GM19238 (cell line): ENCODE results near the gene TCF4.

Experiments used
- DNase-seq: peaks from one replicate; pipeline ENCODE4 v3.0.0; 2011; ENCODE audit warnings: low spot score; ENCODE audit not compliant: insufficient read length

The TCF4 gene

DNA sequence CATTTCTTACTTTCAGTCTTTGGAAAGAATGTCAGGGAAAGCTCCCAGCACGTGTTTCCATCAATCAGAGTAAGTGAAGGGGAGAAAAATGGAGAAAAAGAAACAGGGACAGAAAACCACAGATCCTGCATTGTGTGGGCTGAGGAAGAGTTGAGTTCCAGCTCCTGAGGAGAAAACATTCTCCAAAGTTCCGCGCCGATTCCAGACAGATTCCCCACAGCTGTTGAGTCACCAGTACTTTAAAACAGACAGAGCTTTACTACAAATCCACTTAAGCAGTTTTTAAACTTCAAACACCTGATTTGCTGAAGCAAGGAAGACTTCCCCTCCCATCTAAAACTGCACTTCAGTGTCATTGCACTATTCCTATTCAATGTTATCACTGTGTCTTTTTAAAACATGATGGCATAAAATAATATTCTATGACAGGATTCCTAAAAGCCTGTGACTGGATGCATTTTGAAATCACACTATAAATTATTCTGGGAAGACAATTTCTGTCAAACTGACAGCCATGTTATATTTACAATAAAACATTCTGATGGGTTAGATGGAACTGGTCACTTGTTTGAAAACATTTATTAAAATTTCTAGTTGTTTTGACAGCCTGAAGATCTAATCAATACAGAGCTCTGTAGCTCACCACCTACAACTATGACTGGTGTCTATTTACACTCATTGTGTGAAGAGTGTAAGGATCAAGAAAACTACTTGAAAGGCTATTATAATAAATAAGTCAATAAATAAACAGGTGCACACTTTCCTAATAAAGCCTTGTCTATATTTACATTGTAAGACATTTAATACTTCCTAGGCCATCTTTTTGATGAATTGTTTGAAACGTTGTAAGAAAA is 40.9 kb downstream of the TCF4 start:
- DNase-seq: no peak

DNA sequence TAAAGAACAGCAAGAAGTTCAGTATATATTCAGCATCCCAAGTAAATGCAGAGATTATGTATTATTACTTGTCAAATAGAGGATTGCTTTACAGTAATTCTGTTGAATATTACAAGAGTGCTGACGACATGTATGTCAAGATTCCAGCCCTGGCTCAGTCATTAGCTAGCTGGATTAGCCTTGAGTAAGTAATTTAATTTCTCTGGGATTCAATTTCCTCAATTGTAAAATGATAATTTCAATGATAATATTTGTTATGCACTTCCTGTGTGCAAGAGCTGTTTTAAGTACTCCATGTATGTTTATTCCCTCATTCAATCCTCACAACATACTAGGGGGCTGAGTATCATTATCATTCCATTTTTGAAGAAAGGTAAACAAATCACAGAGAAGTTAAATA is 44.0 kb downstream of the TCF4 start:
- DNase-seq: no peak

DNA sequence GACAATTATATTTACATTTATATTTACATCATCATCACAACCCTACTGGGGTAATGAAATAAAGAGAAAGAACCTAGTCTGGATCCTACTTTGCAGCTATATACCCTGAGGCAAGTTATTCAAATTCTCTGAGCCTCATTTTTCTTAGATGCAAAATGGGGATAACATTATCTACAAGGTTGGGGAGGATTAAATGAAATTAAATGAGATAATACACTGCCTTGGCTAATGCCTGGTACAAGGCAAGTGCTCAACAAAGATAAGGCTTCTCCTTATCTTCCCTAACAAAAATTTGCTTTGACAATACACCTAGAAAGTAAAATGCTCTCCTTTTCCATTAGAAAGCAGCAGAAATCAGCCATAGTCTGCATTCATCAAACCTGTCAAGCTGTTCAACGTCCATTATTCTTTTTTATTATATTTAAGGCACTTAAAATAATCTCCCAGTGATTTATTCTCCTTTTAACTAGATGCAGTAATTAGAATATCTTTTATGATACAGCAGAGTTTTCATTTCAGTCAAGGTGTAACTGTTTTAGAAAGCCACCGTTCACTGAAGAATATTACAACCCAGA is 44.8 kb downstream of the TCF4 start:
- no peak for DNase-seq

DNA sequence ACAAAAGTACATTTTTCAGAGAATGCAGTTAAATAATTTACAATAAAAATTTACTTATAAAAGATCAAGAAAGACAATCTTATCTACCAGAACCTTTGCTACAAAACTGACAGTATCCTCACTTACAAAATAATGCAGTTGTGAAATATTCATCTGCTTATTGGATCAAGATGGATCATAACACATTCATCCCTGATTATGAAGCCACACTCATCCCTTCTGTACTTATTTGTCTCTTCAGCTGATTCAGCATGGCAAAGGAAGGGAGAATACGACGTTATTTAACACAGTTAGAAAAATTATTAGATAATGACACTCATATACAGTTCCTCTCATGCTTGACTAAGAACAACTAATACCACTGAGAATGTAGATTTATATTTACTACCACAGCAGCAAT is 46.4 kb downstream of the TCF4 start:
- DNase-seq: no peak

DNA sequence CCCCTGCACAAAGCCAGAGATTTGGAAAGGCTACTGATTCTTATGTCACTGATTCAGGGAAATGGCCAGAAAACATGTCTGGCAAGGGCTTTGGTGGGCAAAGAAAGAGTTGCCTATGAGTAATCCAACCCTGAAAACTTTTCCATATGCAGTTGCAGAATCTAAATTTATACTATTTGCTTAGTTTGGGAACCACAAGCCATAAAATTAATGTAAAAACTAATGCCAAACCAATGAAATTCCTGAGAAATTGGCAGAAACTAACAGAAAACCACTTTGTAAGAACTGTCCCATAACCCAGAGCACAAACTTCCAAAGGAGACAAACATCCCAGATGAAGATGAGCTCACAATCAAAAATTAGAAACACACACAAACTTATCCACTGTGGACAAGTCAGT is 48.8 kb downstream of the TCF4 start:
- no peak for DNase-seq

DNA sequence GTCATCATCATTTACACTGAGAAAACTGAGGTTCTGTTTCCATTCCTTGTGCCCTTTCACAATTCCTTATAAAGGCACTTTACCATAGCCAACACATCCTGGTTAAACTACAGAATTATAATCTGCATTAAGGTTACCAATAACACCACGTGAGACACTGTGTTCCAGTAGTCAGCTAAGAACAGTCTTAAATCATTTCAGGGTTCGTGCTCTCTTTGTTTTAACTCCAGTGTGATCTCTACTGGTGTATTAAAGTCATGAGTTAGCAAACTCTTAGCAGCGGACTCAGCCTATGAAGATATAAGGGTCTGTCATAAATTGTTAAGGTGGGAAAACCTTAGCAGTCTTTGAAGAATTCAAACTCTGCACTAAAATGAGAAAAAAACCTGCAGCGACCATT is 53.0 kb downstream of the TCF4 start:
- DNase-seq: no peak

DNA sequence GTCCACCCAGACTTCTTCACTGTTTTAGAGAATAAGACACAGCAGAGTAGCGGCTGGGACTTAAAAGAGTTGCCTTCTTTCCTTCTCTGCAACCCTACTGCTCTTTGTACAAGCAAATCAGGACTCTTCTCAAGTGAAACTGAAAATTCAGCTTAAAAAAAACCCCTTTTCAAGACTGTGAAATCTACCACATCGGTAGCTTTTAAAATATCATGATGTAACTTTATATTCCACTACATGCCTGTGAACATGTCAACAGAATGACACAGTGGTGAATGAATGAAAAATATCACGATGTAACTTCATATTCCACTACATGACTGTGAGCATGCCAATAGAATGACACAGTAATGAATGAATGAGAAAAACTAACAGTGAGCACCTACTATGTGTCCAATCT is 53.4 kb downstream of the TCF4 start:
- DNase-seq: no peak

DNA sequence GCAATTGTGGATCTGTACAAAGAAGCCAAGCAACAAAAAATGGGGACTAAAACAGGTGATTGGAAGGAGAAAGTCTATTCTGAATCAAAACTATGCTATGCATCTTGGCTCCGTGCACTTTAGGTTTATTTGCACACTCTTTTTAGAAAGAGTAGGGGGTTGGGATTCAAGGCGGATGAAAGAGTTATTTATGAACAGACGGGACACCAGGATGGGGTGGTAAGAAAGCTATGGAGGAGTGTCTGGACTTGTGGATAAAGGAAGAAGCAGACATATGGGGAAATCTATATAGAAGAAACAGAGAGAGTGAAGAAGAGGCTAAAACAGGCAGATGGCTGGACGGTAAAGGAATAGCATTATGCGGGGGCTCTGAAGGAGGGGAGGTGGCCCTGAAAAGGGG is 57.8 kb downstream of the TCF4 start:
- DNase-seq: no peak

DNA sequence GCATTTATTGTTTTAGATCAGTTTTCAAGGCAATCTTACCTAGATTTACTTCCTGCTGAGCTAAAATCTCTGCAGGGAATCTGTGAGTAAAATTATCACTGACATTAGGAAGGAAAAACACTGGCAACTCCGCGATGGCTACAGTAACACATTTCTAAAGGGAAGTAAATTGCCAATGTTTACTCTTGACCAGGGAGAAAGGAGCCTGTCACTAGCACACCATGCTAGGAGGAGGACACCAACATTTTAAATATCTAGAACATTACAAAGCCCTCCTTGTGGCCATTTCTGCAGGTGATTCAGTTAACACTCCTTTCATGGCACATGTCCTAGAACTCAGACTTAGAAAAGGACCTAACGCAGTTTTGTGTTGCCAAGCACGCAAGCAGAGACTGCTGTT is 58.4 kb downstream of the TCF4 start:
- DNase-seq: no peak

DNA sequence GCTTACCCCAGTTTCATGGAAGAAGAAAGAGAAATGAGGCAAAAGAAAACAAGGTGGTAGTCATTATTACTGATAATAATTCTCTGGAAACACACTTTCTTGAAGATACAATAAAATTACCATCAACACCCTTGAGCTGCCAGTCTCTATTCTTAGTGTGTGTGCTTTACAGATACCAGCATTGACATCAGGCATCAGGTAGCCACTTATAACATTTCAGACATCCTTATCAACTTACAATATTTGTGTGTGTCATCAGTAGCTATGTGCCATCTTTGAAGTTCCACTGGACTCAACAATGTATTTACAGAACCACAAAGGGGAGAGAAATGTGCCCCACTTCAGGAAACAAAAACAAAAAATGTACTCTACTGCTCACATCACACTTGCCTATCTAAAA is 62.1 kb downstream of the TCF4 start:
- DNase-seq: no peak

DNA sequence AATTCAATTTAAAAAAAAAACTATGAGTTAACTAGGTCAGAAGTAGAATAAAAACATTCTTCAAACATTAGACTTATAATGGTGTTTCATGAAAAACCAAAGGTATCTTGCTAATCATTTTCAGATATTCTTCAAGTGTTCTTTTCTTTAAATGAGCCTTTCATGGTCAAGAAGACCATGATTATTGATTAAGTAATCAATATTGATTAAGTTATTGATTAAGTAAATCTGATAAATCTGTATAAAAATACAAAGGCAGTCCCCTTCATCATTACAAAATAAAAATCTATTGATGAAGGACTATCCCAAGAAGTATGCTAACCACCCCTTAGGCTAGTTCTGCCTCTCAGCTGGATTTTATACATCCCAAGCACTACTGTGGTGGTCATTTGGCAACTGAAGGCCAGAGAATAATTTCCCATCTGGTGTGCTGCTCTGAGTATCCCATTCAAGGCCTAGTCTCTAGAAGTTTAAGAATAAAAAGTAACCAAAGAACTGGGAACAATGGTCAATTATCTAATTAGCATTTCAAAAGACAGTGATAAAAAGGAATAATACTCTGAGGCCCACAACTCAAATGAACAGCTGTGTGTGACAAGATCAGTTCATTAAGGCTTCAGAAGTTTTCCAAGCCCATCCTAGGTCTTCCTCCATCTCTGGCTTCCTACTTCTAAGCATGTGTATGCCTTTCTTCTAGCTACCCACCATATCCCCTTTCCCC is 63.5 kb downstream of the TCF4 start:
- DNase-seq: no peak

DNA sequence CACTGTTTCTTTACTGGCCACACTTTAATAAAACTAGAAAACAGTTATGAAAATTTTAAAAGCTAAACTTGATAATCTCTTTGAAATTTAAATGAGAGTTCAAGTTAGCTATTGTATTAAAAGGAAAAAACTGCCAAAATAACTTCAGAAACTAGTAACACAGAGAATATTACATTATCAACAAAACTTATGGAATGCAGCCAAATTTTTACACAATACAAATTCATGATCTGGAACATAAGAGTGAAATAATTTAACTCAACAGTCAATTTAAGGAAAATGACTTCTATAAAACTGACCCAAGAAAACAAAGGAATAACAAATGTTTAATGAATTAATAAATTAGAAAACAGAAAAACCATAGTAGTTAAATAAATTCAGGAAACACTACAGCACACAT is 65.0 kb downstream of the TCF4 start:
- DNase-seq: no peak

DNA sequence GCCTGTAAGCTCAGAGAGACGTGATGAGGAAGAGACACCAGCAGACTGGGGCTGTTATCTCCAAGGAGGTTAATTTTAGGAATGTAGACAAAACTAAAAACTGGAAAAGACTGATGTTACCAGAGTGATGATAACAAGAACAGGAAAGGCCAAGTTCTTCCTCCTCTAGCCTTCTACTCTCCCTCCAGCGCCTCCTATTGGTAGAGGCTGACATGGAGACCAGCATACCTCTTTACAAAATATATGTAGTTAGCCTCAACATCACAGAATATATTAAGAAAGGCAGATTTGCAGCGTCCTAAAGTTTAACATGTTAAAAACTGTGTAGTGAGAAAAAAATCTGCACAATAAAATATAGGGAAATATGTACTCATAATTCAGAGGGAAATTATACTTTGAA is 66.0 kb downstream of the TCF4 start:
- no peak for DNase-seq

DNA sequence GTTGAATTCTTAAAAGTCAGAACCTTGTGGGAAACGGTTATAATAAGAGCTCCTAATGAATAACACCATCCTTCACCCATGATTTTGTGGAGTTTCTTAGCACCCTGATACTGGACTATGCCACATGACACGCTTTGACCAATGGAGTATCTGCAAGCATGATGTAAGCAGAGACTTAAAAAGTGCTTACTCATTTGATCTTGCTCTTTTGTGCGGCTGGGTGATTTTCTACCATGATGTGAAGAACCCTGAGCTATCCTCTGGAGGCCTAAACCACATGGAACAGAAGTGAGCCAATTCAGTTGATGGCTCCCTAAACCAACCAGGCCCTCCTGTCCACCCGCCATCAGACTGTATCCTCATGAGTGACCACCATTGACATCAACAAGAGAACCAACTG is 70.9 kb downstream of the TCF4 start:
- no peak for DNase-seq

DNA sequence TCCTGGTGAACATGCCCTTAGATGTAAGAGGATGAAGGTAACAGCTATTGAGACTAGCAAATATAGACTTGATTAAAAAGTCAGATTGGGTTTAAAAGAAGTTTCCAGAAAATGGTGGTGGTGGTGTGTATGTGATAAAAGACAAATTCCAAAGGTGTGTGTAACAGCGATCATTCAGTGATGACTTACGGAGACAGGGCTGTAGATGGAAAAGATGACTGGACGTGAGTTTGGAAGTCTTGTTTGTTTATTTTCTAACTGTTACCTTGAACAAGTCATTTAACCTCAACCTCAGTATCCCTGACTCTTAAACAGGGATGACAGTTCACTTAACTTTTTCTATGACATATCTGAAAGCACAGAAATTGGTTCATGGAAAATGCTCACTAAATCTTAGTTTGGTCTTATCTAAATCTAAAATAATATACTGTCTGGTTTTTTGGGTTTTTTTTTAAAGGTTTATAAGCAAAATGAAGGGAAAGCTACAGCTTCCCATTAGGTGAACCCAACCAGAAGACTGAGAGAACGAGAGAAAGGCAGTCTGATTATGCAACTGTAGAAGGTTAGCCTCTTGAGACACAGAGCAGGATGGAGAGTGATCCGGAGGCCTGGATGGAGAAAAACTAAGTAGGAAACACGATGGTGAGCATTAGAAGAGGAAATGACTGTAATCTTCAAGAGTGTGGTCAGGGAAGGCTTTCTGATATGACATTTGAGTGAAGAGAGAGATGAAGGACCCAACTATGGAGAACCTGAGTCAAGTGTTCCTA is 71.9 kb downstream of the TCF4 start:
- DNase-seq: no peak

DNA sequence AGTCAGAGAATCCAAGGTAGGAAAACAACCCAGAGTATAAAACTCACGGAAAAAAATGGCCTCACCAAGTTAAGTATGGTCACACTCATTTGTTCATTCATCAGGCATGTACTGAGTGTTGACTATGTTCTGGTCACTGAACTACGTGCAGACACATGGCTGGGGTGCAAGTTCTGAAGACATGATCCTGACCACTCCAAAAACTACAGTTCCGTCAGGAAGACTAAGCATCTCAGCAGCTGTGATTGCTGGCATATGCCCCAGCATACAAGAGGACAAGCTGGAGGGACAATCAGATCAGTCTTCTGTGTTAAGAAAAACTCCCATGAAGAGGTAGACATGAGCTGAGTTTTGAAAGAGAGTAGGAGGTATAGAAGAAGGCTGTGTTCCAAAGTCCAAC is 72.8 kb downstream of the TCF4 start:
- DNase-seq: no peak

DNA sequence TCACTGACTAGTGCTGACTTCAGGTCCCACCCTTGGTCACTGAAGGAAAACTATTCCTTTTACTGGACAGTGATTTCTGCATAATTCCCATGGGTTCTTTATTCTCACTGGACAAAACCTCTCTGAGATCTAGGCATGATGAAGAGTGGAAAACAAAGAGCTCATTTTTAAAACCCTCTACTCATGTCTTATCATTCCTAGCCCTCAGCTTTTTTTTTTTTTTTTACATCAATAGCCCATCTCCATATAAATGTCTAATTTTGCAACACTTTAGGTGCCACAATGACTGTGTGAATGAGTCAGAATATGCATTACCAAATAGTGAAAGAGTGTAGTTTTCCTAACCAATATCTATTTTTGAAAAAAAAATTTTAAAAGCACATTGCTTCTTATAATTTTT is 74.8 kb downstream of the TCF4 start:
- DNase-seq: no peak

DNA sequence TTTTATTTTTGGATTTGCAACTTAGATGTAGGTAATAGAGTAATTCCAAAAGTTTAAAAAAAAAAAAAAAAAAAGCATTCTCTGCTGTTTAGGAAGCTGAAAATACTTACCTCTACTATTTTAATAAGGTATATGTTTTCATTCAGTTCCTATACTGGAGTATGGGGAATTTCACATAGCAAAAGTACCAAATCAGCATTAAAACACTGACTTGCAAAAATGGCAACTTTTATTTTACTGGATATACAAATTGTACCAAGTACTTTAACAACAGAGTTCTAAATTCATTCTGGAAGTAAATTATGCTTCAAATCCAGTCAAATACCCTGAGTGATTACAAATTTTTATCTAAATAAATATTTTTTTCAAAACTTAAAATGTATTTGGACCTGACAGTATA is 76.7 kb downstream of the TCF4 start:
- DNase-seq: no peak

DNA sequence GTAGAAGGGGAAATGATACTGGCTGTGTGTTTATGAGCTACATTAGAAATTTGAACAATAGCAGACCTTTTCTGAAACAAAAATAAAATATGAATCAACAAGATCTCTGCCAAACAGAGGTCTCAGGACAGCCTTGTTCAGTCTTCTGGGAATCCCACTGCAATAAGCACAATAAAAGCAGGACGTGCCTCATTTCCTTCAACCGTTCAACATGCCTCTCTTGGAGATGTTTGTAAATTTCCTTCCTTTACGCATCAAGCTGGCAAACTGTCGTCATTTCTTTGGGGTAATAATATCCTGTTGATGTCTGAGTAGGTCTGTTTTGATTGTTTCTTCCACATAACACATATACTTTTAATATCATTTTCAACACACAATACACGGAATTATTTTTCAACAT is 77.2 kb downstream of the TCF4 start:
- DNase-seq: no peak

DNA sequence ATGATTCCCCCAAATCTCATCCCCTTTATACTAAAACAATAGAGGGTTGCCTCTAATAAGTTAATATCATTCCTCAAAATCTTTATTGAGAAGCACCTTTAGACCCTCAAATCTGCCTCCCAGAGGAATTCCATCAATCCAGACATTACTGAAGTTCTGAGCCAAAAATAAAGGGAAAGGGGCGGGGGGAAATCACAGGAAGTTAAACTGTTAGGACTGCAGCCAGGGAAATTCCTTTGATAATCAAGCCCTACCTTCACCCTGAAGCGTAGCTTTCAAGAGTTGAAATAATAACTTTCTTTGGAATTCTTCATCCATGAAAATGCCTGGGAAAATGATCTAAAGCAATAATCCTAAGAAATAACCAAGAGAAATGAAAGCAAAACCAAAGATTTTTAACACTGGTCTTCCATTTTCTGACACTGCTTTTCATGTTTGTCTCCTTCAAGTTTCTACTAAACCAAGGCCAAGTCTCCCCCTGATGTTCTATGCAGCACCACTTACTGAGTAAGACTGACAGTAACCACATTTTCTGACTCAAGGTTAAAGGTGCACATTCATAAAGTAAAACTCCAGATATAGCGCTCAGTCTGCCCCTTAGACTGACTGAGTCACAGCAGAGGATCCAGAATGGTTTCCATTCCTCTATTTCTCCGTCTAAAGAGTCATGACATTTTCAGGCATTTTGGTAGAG is 78.2 kb downstream of the TCF4 start:
- DNase-seq: peak; percentile 16

DNA sequence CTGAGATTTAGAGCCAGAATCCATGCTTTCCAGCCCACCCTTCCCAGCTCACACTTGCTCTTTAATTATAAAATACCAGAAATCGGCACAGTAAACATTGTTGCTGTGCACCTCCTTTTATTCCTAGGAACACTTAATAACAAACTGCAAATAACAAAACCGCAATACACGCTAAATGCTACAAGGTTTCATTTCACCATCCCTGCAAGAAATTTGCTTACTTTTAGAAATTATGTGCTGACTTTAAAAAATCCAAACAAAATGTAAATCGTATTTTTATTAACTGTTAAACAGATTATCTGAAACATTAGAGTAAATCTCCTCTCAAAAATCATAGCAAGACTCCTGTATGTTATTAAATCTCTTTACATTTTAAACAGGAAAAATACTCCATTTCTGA is 79.3 kb downstream of the TCF4 start:
- DNase-seq: no peak
